PC-9 (cell line): ENCODE measurements around the gene DERL2. TPM values are rescaled to one million over a fixed set of nuclear protein-coding genes. Genes with fewer than 3 reads are reported as not detected.

Experiments used
- BruUV-seq: library from RNA; stranded (reverse); fragments of 400-500 nt; replicated peaks from 2 replicates; lab custom pipeline; 2021; lab: Mats Ljungman, UMichigan
- CTCF ChIA-PET: fragments of 300-600 bp; sonication (Branson Sonifier 250); formaldehyde crosslinking; loops from one replicate; lab custom pipeline; 2022; ENCODE audit warnings: antibody characterized with exemption; lab: Charles Lee
- POLR2A ChIA-PET: fragments of 300-600 bp; sonication (Branson Sonifier 250); formaldehyde crosslinking; loops from one replicate; lab custom pipeline; 2022; ENCODE audit warnings: antibody characterized with exemption; ENCODE audit not compliant: unreplicated experiment; lab: Charles Lee
- DNase-seq, 2 experiments: peaks; one replicate each; pipeline versions ENCODE4 v3.0.0 to v3.0.0-alpha.2; 2015 to 2022; ENCODE audit warnings: mixed read lengths in 1 of 2
- H2AFZ ChIP-seq: fragments of 200-600 bp; sonication (generic); 2 replicates; pipeline ENCODE4 v1.8.1; 2017; ENCODE audit warnings: antibody characterized with exemption
- H3F3A ChIP-seq: fragments of 200-600 bp; sonication (generic); 2 replicates; pipeline ENCODE4 v1.8.1; 2017; ENCODE audit warnings: antibody characterized with exemption, mild to moderate bottlenecking, low read depth; ENCODE audit not compliant: insufficient read depth
- H3K27ac ChIP-seq: fragments of 200-600 bp; sonication (generic); 2 replicates; pipeline ENCODE4 v1.6.1; 2016; ENCODE audit warnings: mixed run types
- H3K27me3 ChIP-seq: fragments of 200-600 bp; sonication (generic); 2 replicates; pipeline ENCODE4 v1.6.1; 2016; ENCODE audit warnings: low read depth, mixed run types; ENCODE audit not compliant: insufficient read depth
- H3K36me3 ChIP-seq: fragments of 200-600 bp; sonication (generic); 2 replicates; pipeline ENCODE4 v1.6.1; 2016; ENCODE audit warnings: low read depth, mixed run types
- H3K4me1 ChIP-seq: fragments of 200-600 bp; sonication (generic); replicated peaks from 2 replicates; pipeline ENCODE4 v1.6.1; 2016; ENCODE audit warnings: mixed run types; ENCODE audit not compliant: insufficient read depth
- H3K4me2 ChIP-seq: fragments of 200-600 bp; sonication (generic); 2 replicates; pipeline ENCODE4 v1.6.1; 2017; ENCODE audit warnings: mixed run types
- H3K4me3 ChIP-seq: fragments of 200-600 bp; sonication (generic); 2 replicates; pipeline ENCODE4 v1.6.1; 2016; ENCODE audit warnings: mixed run types
- H3K79me2 ChIP-seq: fragments of 200-600 bp; sonication (generic); 2 replicates; pipeline ENCODE4 v1.6.1; 2017; ENCODE audit warnings: low read depth, mixed run types
- H3K9me2 ChIP-seq: fragments of 200-600 bp; sonication (generic); 2 replicates; pipeline ENCODE4 v1.8.1; 2017; ENCODE audit warnings: mild to moderate bottlenecking; ENCODE audit not compliant: insufficient read depth
- H3K9me3 ChIP-seq: fragments of 200-600 bp; sonication (generic); 2 replicates; pipeline ENCODE4 v1.8.1; 2016; ENCODE audit warnings: low read depth; ENCODE audit not compliant: insufficient read depth
- H4K20me1 ChIP-seq: fragments of 200-600 bp; sonication (generic); 2 replicates; pipeline ENCODE4 v1.8.1; 2017; ENCODE audit not compliant: insufficient read depth
- CTCF ChIP-seq: fragments of 200-600 bp; sonication (generic); conservative IDR thresholded peaks from 2 replicates; pipeline ENCODE4 v1.6.1; 2017; ENCODE audit warnings: mixed run types, antibody characterized with exemption, mild to moderate bottlenecking, moderate library complexity
- EZH2 ChIP-seq: fragments of 200-600 bp; sonication (generic); IDR thresholded peaks from 2 replicates; pipeline ENCODE4 v1.8.0; 2017; ENCODE audit warnings: antibody characterized with exemption, low read depth
- intact Hi-C: fragments of 100-400 bp; cut with micrococcal nuclease; formaldehyde crosslinking; loops from one replicate; pipeline ENCODE4 v1.10.0; 2022; ENCODE audit not compliant: unreplicated experiment
- total RNA-seq: library from RNA; stranded (reverse); gene quantifications from 2 replicates; pipeline ENCODE4 v1.2.3, GENCODE V29; 2021

The DERL2 gene
- total RNA-seq, 1 experiment from 2014 or later = 71.1 TPM

GRCh38 chr17:5506307-5506706 lies 20.3 kb upstream of the DERL2 start:
- POLR2A ChIA-PET = no interaction called here
- no peaks in the 10 kb centered on the region for H3K4me1 ChIP-seq
- BruUV-seq = no TSS peak
- no peak overlapping the region for H3K4me3 ChIP-seq
- H3K27ac ChIP-seq = no peak overlapping the region
- no peaks in the 10 kb centered on the region for H3K9me3 ChIP-seq
- 0 out of 2 replicates have a peak, but pooled peaks cover 2% of the 10 kb centered on the region for H3K27me3 ChIP-seq
- H2AFZ ChIP-seq = no peak overlapping the region
- no peaks in the 10 kb centered on the region for H3F3A ChIP-seq
- no peaks in the 10 kb centered on the region for H4K20me1 ChIP-seq
- no peaks in the 10 kb centered on the region for H3K36me3 ChIP-seq
- TF ChIP-seq CTCF (no peak), EZH2 (no peak)
- CTCF ChIA-PET = no interaction called here
- DNase-seq = no peak
- intact Hi-C loops = no loop called here
- H3K9me2 ChIP-seq = no peaks in the 10 kb centered on the region
- H3K4me2 ChIP-seq = no peak overlapping the region
- H3K79me2 ChIP-seq = no peaks in the 10 kb centered on the region

- ChIA-PET CTCF (no interaction called here), POLR2A (no interaction called here)
- H3K4me1 ChIP-seq = no peaks in the 10 kb centered on the region
These were observed 16.6 kb upstream of the DERL2 start for GRCh38 chr17:5502552-5502951.

GRCh38 chr17:5501685-5502084 lies 15.7 kb upstream of the DERL2 start:
- BruUV-seq = no TSS peak
- CTCF ChIA-PET = interaction anchor here (0.6 kb wide), 2 partner anchors 33 to 37 kb away, joined by 3 read pairs; partner anchors contain the start of gene DHX33
- Histone ChIP-seq H3K79me2 (no peaks in the 10 kb centered on the region), H2AFZ (no peak overlapping the region), H3K9me2 (no peaks in the 10 kb centered on the region), H3K27ac (no peak overlapping the region), H3K27me3 (0 out of 2 replicates have a peak, but pooled peaks cover 2% of the 10 kb centered on the region), H3F3A (no peaks in the 10 kb centered on the region), H4K20me1 (no peaks in the 10 kb centered on the region), H3K4me3 (no peak overlapping the region), H3K9me3 (no peaks in the 10 kb centered on the region), H3K4me1 (no peaks in the 10 kb centered on the region), H3K36me3 (no peaks in the 10 kb centered on the region), H3K4me2 (no peak overlapping the region)
- DNase-seq = no peak
- POLR2A ChIA-PET = no interaction called here
- intact Hi-C loops = no loop called here
- no peak for TF ChIP-seq EZH2
- TF ChIP-seq CTCF = no peak

More at GRCh38 chr17:5502552-5502951, 16.6 kb upstream of the DERL2 start:
- Histone ChIP-seq H2AFZ (no peak overlapping the region), H4K20me1 (no peaks in the 10 kb centered on the region), H3K27me3 (0 out of 2 replicates have a peak, but pooled peaks cover 2% of the 10 kb centered on the region), H3K4me2 (no peak overlapping the region), H3K9me3 (no peaks in the 10 kb centered on the region), H3K9me2 (no peaks in the 10 kb centered on the region), H3K79me2 (no peaks in the 10 kb centered on the region), H3K27ac (no peak overlapping the region), H3K36me3 (no peaks in the 10 kb centered on the region), H3F3A (no peaks in the 10 kb centered on the region), H3K4me3 (no peak overlapping the region)
- no TSS peak for BruUV-seq
- intact Hi-C loops = no loop called here
- TF ChIP-seq CTCF (no peak), EZH2 (no peak)
- DNase-seq = no peak
